Stomach (tissue), 4 donors: ENCODE measurements around the gene CLK2.

ENCODE experiments used
- CTCF ChIP-seq, 7 experiments: fragments of 450-650 bp in 4 of 7; fragments of 200-600 bp in 3 of 7; sonication (generic) in 3 of 7; IDR thresholded peaks; one replicate each; pipeline ENCODE4 v1.5.1; 2016 to 2019; ENCODE audit warnings: antibody characterized with exemption in 7 of 7, control low read depth in 2 of 7, mild to moderate bottlenecking in 1 of 7
- EP300 ChIP-seq: sonication (generic); formaldehyde crosslinking; IDR thresholded peaks from one replicate; pipeline ENCODE4 v1.6.1; 2017; ENCODE audit warnings: antibody characterized with exemption
- POLR2A ChIP-seq, 4 donors: fragments of 450-650 bp; IDR thresholded peaks; one replicate each; pipeline ENCODE4 v1.6.1; 2016; ENCODE audit warnings: antibody characterized with exemption in 4 of 4, control low read depth in 2 of 4, mild to moderate bottlenecking in 1 of 4, moderate library complexity in 1 of 4
- POLR2AphosphoS5 ChIP-seq, 3 donors: sonication (generic); formaldehyde crosslinking; IDR thresholded peaks; one replicate each; pipeline ENCODE4 v1.6.1; 2016; ENCODE audit warnings: antibody characterized with exemption in 3 of 3

- TF ChIP-seq POLR2A (IDR thresholded peaks at IDR 0.05), result no peak
- TF ChIP-seq CTCF (IDR thresholded peaks at IDR 0.05), result no peak
- TF ChIP-seq POLR2AphosphoS5 (IDR thresholded peaks at IDR 0.05), result no peak
- TF ChIP-seq EP300, result no peak
Observed at GRCh38 chr1:155285631-155286044, 12.3 kb upstream of the CLK2 start.
